ENCODE results near the gene FNBP1L. TPM values are rescaled to one million over a fixed set of nuclear protein-coding genes. Genes with fewer than 3 reads are reported as not detected.

FNBP1L gene
- total RNA-seq, 1 experiment from 2014 or later = 31.8 TPM

- Mint-ChIP-seq H3K4me1 (ENCODE audit: insufficient read depth, unreplicated experiment) (peaks cover 9% of the 10 kb centered on the region), H3K27me3 (ENCODE audit: insufficient read depth, unreplicated experiment) (no peaks in the 10 kb centered on the region), H3K27ac (ENCODE audit: low read depth, unreplicated experiment) (no peak overlapping the region), H3K36me3 (ENCODE audit: insufficient read depth, unreplicated experiment) (no peaks in the 10 kb centered on the region), H3K9me3 (ENCODE audit: unreplicated experiment) (peaks cover 12% of the 10 kb centered on the region), H3K4me3 (ENCODE audit: unreplicated experiment) (no peak overlapping the region)
- TF ChIP-seq CTCF (IDR thresholded peaks at IDR 0.05; ENCODE audit: unreplicated experiment) = no peak
- intact Hi-C loops (cut with micrococcal nuclease) = no loop called here
- CTCF ChIA-PET = no interaction called here
- POLR2A ChIA-PET = no interaction called here
- DNase-seq (ENCODE audit: unreplicated experiment) = no peak
- BruUV-seq (replicated peaks) = no TSS peak
Observed at GRCh38 chr1:93483200-93483599, 35.3 kb downstream of the FNBP1L start.

- H3K36me3 Mint-ChIP-seq (ENCODE audit: insufficient read depth, unreplicated experiment) = no peaks in the 10 kb centered on the region
- BruUV-seq (replicated peaks) = no TSS peak
- DNase-seq (ENCODE audit: unreplicated experiment) = no peak
- intact Hi-C loops (cut with micrococcal nuclease) = no loop called here
- H3K9me3 Mint-ChIP-seq (ENCODE audit: unreplicated experiment) = peaks cover 8% of the 10 kb centered on the region
- peaks cover 8% of the 10 kb centered on the region for H3K4me1 Mint-ChIP-seq (ENCODE audit: insufficient read depth, unreplicated experiment)
- H3K27me3 Mint-ChIP-seq (ENCODE audit: insufficient read depth, unreplicated experiment) = no peaks in the 10 kb centered on the region
- TF ChIP-seq CTCF (IDR thresholded peaks at IDR 0.05; ENCODE audit: unreplicated experiment) = no peak
- no peak overlapping the region for H3K4me3 Mint-ChIP-seq (ENCODE audit: unreplicated experiment)
- no peak overlapping the region for H3K27ac Mint-ChIP-seq (ENCODE audit: low read depth, unreplicated experiment)
- CTCF ChIA-PET = no interaction called here
- POLR2A ChIA-PET = interaction anchor here (0.7 to 1.0 kb wide), 2 partner anchors 9 to 607 kb away, joined by 3 read pairs; no protein-coding TSS in a partner anchor
Observed at GRCh38 chr1:93483606-93484005, 35.7 kb downstream of the FNBP1L start.

DNA sequence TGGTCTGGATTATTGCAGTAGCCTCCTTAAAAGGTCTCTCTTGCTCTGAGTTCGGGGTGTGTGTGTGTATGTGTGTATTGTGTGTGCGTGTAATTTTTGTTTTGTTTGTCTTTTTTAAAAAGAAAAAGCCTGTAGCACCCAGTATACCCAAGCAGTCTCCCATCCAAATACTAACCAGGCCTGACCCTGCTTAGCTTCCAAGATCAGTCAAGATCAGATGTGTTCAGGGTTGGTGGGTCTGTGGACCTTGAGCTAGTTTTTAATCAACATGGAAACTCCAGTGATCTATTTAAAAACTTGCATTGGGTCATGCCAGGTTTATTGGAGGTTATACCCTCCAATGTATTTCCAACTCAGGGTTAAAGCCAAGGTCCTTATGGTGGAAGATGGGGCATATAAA is 40.3 kb downstream of the FNBP1L start:
- intact Hi-C loops (cut with micrococcal nuclease) = no loop called here
- CTCF ChIA-PET = interaction anchor here (0.7 kb wide), 1 partner anchor 331 kb away, joined by 3 read pairs; no protein-coding TSS in a partner anchor
- POLR2A ChIA-PET = interaction anchor here (1.0 to 2.3 kb wide), 2 partner anchors 13 to 46 kb away, joined by 3 to 7 read pairs; no protein-coding TSS in a partner anchor
- no peaks in the 10 kb centered on the region for H3K27me3 Mint-ChIP-seq (ENCODE audit: insufficient read depth, unreplicated experiment)
- H3K4me3 Mint-ChIP-seq (ENCODE audit: unreplicated experiment) = no peak overlapping the region
- TF ChIP-seq CTCF (IDR thresholded peaks at IDR 0.05; ENCODE audit: unreplicated experiment) = no peak
- no TSS peak for BruUV-seq (replicated peaks)
- peaks cover 20% of the 10 kb centered on the region for H3K4me1 Mint-ChIP-seq (ENCODE audit: insufficient read depth, unreplicated experiment)
- H3K36me3 Mint-ChIP-seq (ENCODE audit: insufficient read depth, unreplicated experiment) = peaks cover 4% of the 10 kb centered on the region
- H3K27ac Mint-ChIP-seq (ENCODE audit: low read depth, unreplicated experiment) = no peak overlapping the region
- H3K9me3 Mint-ChIP-seq (ENCODE audit: unreplicated experiment) = no peaks in the 10 kb centered on the region
- no peak for DNase-seq (ENCODE audit: unreplicated experiment)

GRCh38 chr1:93489756-93490155 is 41.8 kb downstream of the FNBP1L start:
- DNase-seq (ENCODE audit: unreplicated experiment) = no peak
- Mint-ChIP-seq H3K36me3 (ENCODE audit: insufficient read depth, unreplicated experiment) (peaks cover 4% of the 10 kb centered on the region), H3K27me3 (ENCODE audit: insufficient read depth, unreplicated experiment) (no peaks in the 10 kb centered on the region), H3K4me3 (ENCODE audit: unreplicated experiment) (no peak overlapping the region), H3K4me1 (ENCODE audit: insufficient read depth, unreplicated experiment) (peaks cover 20% of the 10 kb centered on the region), H3K27ac (ENCODE audit: low read depth, unreplicated experiment) (no peak overlapping the region), H3K9me3 (ENCODE audit: unreplicated experiment) (no peaks in the 10 kb centered on the region)
- ChIA-PET POLR2A (interaction anchor here (0.8 to 2.3 kb wide), 2 partner anchors 14 to 154 kb away, joined by 3 to 7 read pairs; no protein-coding TSS in a partner anchor), CTCF (interaction anchor here (0.6 to 1.1 kb wide), 2 partner anchors 9 to 382 kb away, joined by 3 read pairs; no protein-coding TSS in a partner anchor)
- TF ChIP-seq CTCF (IDR thresholded peaks at IDR 0.05; ENCODE audit: unreplicated experiment) = no peak
- no TSS peak for BruUV-seq (replicated peaks)
- intact Hi-C loops (cut with micrococcal nuclease) = no loop called here

Measured in MCF 10A (cell line).